Gastrocnemius medialis (tissue), 4 donors: Measurements from ENCODE around the gene IGF1R.

ENCODE experiments used
- POLR2A ChIP-seq, 2 donors: fragments of 450-650 bp; IDR thresholded peaks; one replicate each; pipeline ENCODE4 v1.6.1; 2017; ENCODE audit warnings: antibody characterized with exemption in 2 of 2, mild to moderate bottlenecking in 2 of 2, moderate library complexity in 2 of 2
- TF ChIP-seq, protein P1 (sequence below), 5 experiments: fragments of 450-650 bp in 3 of 5; fragments of 200-600 bp in 2 of 5; sonication (generic) in 2 of 5; IDR thresholded peaks in 4 of 5; conservative IDR thresholded peaks in 1 of 5; 1 replicate in 4 of 5; 2 replicates in 1 of 5; pipeline ENCODE4 v1.5.1; 2016 to 2019; ENCODE audit warnings: antibody characterized with exemption in 5 of 5, mild to moderate bottlenecking in 3 of 5, moderate library complexity in 3 of 5

DNA sequence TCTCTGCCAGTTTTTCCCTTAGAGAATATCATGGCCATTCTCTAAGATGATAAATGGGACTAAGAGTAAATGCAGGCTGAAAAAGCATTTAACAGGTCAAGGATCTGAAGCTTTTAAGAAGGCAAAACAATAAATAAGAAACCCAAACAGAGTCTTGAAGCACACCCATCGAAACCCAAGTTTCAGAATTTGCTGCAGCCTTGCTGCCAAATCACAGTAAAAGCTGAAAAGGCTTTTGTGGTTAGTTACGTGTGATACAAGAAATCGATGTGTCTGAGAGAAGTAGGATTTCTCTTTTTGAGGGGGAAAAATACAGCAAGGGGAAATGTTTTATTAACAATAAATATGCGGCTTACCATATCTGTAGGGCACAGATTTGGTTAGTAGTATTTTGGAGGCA is 92.0 kb downstream of the IGF1R start:
- no peak for TF ChIP-seq POLR2A (IDR thresholded peaks at IDR 0.05)
- TF ChIP-seq, protein P1, sequence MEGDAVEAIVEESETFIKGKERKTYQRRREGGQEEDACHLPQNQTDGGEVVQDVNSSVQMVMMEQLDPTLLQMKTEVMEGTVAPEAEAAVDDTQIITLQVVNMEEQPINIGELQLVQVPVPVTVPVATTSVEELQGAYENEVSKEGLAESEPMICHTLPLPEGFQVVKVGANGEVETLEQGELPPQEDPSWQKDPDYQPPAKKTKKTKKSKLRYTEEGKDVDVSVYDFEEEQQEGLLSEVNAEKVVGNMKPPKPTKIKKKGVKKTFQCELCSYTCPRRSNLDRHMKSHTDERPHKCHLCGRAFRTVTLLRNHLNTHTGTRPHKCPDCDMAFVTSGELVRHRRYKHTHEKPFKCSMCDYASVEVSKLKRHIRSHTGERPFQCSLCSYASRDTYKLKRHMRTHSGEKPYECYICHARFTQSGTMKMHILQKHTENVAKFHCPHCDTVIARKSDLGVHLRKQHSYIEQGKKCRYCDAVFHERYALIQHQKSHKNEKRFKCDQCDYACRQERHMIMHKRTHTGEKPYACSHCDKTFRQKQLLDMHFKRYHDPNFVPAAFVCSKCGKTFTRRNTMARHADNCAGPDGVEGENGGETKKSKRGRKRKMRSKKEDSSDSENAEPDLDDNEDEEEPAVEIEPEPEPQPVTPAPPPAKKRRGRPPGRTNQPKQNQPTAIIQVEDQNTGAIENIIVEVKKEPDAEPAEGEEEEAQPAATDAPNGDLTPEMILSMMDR (IDR thresholded peaks at IDR 0.05 in 4 of 5, conservative IDR thresholded peaks at IDR 0.05 in 1 of 5) = no peak
